ENCODE measurements around the gene SLC15A4. TPM values are rescaled to one million over a fixed set of nuclear protein-coding genes. Genes with fewer than 3 reads are reported as not detected.

SLC15A4 gene
- polyA plus RNA-seq, 2 of the 4 experiments (the other 2 are of a cell fraction) = 21.6 to 40.0 TPM

DNA sequence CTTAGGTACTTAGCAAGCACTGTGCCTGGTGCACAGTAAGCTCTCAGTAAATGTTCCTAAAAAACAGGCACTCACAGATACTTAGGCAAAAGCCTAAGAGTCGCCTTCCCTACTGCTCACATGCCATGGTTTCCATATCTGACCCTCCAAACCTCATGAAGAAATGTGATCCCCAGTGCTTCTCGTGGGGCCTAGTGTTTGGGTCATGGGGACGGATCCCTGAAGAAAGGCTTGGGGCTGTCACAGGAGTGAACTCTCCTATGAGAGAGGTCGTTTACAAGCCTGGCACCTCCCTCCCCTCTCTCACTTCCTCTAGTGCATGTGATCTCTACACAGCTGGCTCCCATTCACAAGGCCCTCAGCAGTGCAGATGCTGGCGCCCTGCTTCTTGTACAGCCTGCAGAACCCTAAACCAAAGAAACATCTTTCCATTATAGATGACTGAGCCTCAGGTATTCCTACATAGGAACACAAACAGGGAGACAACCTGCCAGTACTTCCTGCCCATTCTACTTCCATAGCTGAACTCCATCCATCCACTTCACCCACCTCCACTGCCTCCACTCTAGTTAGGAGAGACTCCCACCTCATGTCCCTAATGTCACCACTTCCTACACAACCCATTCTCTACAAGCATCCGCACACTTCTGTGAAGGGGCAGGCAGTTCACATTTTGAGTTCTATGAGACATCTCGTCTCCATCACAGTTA lies 2.9 kb downstream of the SLC15A4 start:
- Histone ChIP-seq H3K9me3 (no peaks in the 10 kb centered on the region), H3K27ac (no peak overlapping the region), H3K4me3 (no peak overlapping the region), H3K4me2 (no peak overlapping the region), H3K4me1 (peaks cover 22% of the 10 kb centered on the region)
- ChIA-PET POLR2A (no interaction called here), CTCF (interaction anchor here (1.7 kb wide), 1 partner anchor 11 kb away, joined by 3 read pairs; no protein-coding TSS in a partner anchor)
- TF ChIP-seq RARB (CRISPR knock-in tag; IDR thresholded peaks at IDR 0.05) = no peak
- TF ChIP-seq ESRRA (IDR thresholded peaks at IDR 0.05; ENCODE audit: borderline replicate concordance, low read length) = no peak
- TF ChIP-seq, protein P1, sequence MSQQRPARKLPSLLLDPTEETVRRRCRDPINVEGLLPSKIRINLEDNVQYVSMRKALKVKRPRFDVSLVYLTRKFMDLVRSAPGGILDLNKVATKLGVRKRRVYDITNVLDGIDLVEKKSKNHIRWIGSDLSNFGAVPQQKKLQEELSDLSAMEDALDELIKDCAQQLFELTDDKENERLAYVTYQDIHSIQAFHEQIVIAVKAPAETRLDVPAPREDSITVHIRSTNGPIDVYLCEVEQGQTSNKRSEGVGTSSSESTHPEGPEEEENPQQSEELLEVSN (IDR thresholded peaks at IDR 0.05; ENCODE audit: borderline replicate concordance, low read depth) = no peak
- TF ChIP-seq, protein P2, sequence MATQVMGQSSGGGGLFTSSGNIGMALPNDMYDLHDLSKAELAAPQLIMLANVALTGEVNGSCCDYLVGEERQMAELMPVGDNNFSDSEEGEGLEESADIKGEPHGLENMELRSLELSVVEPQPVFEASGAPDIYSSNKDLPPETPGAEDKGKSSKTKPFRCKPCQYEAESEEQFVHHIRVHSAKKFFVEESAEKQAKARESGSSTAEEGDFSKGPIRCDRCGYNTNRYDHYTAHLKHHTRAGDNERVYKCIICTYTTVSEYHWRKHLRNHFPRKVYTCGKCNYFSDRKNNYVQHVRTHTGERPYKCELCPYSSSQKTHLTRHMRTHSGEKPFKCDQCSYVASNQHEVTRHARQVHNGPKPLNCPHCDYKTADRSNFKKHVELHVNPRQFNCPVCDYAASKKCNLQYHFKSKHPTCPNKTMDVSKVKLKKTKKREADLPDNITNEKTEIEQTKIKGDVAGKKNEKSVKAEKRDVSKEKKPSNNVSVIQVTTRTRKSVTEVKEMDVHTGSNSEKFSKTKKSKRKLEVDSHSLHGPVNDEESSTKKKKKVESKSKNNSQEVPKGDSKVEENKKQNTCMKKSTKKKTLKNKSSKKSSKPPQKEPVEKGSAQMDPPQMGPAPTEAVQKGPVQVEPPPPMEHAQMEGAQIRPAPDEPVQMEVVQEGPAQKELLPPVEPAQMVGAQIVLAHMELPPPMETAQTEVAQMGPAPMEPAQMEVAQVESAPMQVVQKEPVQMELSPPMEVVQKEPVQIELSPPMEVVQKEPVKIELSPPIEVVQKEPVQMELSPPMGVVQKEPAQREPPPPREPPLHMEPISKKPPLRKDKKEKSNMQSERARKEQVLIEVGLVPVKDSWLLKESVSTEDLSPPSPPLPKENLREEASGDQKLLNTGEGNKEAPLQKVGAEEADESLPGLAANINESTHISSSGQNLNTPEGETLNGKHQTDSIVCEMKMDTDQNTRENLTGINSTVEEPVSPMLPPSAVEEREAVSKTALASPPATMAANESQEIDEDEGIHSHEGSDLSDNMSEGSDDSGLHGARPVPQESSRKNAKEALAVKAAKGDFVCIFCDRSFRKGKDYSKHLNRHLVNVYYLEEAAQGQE (IDR thresholded peaks at IDR 0.05) = no peak
- ATAC-seq (no peak), DNase-seq (ENCODE audit: low read depth in 1 of 2, low spot score in 1 of 2) (no peak), FAIRE-seq (no peak)
- 91% methylated on average over 7 of the region's 7 CpGs for WGBS (ENCODE audit: missing lambda C conversion rate)

DNA sequence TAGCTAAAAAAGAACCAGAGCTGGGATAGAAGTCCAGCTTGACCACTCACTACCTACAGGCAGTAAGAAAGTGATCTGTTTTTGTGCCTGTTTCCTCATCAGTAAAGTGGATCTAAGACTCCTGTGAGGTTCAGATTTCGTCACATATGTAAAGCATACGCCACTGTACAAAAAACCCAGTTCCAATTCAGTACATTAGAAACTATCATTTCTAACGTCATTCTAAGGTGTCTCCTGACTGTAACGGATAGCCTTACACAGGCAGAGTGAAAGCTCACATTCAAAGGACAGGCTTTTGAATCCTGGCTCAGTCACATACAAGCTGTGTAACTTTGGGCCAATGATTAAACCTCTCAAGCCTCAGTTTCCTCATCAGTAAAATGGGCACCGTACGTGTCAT lies 3.5 kb downstream of the SLC15A4 start:
- Histone ChIP-seq H3K4me2 (no peak overlapping the region), H3K4me3 (no peak overlapping the region), H3K9me3 (no peaks in the 10 kb centered on the region), H3K4me1 (peaks cover 22% of the 10 kb centered on the region), H3K27ac (no peak overlapping the region)
- FAIRE-seq = no peak
- TF ChIP-seq, protein P3, sequence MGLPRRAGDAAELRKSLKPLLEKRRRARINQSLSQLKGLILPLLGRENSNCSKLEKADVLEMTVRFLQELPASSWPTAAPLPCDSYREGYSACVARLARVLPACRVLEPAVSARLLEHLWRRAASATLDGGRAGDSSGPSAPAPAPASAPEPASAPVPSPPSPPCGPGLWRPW (IDR thresholded peaks at IDR 0.05) = no peak
- TF ChIP-seq POLR2AphosphoS2 (conservative IDR thresholded peaks at IDR 0.05; ENCODE audit: low read length) (no peak), NR3C1 (IDR thresholded peaks at IDR 0.05) (no peak), RARB (CRISPR knock-in tag; IDR thresholded peaks at IDR 0.05) (no peak), KDM5A (IDR thresholded peaks at IDR 0.05) (no peak), MYC (IDR thresholded peaks at IDR 0.05; ENCODE audit: borderline replicate concordance, low read length) (no peak), MAZ (IDR thresholded peaks at IDR 0.05; ENCODE audit: borderline replicate concordance, low read depth, low read length) (no peak), SREBF2 (IDR thresholded peaks at IDR 0.05) (no peak), JUN (IDR thresholded peaks at IDR 0.05) (no peak), HOXA7 (CRISPR knock-in tag; IDR thresholded peaks at IDR 0.05) (no peak), ZSCAN20 (CRISPR knock-in tag; IDR thresholded peaks at IDR 0.05) (no peak), BHLHE40 (IDR thresholded peaks at IDR 0.05; ENCODE audit: low read depth, low read length) (no peak), RFX5 (IDR thresholded peaks at IDR 0.05) (no peak)
- TF ChIP-seq, protein P4, sequence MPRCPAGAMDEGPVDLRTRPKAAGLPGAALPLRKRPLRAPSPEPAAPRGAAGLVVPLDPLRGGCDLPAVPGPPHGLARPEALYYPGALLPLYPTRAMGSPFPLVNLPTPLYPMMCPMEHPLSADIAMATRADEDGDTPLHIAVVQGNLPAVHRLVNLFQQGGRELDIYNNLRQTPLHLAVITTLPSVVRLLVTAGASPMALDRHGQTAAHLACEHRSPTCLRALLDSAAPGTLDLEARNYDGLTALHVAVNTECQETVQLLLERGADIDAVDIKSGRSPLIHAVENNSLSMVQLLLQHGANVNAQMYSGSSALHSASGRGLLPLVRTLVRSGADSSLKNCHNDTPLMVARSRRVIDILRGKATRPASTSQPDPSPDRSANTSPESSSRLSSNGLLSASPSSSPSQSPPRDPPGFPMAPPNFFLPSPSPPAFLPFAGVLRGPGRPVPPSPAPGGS (IDR thresholded peaks at IDR 0.05) = no peak
- no peak for ATAC-seq
- no peak for DNase-seq (ENCODE audit: low read depth in 1 of 2, low spot score in 1 of 2)
- WGBS (ENCODE audit: missing lambda C conversion rate) = 91% methylated on average over 6 of the region's 6 CpGs
- ChIA-PET POLR2A (no interaction called here), CTCF (interaction anchor here (1.3 kb wide), 1 partner anchor 22 kb away, joined by 3 read pairs; no protein-coding TSS in a partner anchor)
